Upper lobe of left lung (tissue), 4 donors: ENCODE measurements around the gene MBD3L2B.
"Not testable (repeated sequence)": the region's sequence is repeated elsewhere in the genome, so short reads cannot be mapped to it uniquely, and the experiment has no call there.

Experiments used
- CTCF ChIP-seq, 6 experiments: fragments of 450-650 bp in 4 of 6; fragments of 200-600 bp in 2 of 6; sonication (generic) in 2 of 6; IDR thresholded peaks; one replicate each; pipeline ENCODE4 v1.5.1; 2016 to 2019; ENCODE audit warnings: antibody characterized with exemption in 6 of 6
- POLR2A ChIP-seq, 4 donors: fragments of 450-650 bp; IDR thresholded peaks; one replicate each; pipeline ENCODE4 v1.5.1; 2016 to 2017; ENCODE audit warnings: antibody characterized with exemption in 4 of 4, mild to moderate bottlenecking in 2 of 4

- not testable (repeated sequence) for TF ChIP-seq POLR2A, CTCF (IDR thresholded peaks at IDR 0.05)
Measured at GRCh38 chr19:7055679-7056078, 34.4 kb upstream of the MBD3L2B start.
